ENCODE measurements around the gene RBM47.

DNA sequence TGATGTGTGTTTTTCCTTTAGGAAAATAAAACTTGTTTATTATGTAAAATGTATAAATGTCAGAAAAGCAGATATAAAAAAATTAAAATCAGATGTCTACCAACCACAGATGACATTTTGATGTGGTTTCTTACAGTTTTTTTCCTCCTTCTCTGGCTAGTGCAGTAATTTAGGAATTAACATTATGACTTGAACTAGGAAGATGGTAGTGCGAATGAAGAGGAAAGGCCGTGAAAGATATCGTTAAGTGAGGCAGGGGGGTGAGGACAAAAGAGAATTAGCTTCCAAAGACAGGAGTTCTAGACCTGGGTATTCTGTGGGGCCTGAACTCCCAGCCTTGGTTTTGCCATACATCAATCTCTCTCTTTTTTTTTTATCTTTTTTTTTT lies 98.0 kb downstream of the RBM47 start:
- TF ChIP-seq, protein P1, sequence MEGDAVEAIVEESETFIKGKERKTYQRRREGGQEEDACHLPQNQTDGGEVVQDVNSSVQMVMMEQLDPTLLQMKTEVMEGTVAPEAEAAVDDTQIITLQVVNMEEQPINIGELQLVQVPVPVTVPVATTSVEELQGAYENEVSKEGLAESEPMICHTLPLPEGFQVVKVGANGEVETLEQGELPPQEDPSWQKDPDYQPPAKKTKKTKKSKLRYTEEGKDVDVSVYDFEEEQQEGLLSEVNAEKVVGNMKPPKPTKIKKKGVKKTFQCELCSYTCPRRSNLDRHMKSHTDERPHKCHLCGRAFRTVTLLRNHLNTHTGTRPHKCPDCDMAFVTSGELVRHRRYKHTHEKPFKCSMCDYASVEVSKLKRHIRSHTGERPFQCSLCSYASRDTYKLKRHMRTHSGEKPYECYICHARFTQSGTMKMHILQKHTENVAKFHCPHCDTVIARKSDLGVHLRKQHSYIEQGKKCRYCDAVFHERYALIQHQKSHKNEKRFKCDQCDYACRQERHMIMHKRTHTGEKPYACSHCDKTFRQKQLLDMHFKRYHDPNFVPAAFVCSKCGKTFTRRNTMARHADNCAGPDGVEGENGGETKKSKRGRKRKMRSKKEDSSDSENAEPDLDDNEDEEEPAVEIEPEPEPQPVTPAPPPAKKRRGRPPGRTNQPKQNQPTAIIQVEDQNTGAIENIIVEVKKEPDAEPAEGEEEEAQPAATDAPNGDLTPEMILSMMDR (IDR thresholded peaks at IDR 0.05; ENCODE audit: insufficient read depth, low read length): no peak
- no peak for TF ChIP-seq POLR2AphosphoS5 (IDR thresholded peaks at IDR 0.05; ENCODE audit: low read depth)
- TF ChIP-seq, protein P2, sequence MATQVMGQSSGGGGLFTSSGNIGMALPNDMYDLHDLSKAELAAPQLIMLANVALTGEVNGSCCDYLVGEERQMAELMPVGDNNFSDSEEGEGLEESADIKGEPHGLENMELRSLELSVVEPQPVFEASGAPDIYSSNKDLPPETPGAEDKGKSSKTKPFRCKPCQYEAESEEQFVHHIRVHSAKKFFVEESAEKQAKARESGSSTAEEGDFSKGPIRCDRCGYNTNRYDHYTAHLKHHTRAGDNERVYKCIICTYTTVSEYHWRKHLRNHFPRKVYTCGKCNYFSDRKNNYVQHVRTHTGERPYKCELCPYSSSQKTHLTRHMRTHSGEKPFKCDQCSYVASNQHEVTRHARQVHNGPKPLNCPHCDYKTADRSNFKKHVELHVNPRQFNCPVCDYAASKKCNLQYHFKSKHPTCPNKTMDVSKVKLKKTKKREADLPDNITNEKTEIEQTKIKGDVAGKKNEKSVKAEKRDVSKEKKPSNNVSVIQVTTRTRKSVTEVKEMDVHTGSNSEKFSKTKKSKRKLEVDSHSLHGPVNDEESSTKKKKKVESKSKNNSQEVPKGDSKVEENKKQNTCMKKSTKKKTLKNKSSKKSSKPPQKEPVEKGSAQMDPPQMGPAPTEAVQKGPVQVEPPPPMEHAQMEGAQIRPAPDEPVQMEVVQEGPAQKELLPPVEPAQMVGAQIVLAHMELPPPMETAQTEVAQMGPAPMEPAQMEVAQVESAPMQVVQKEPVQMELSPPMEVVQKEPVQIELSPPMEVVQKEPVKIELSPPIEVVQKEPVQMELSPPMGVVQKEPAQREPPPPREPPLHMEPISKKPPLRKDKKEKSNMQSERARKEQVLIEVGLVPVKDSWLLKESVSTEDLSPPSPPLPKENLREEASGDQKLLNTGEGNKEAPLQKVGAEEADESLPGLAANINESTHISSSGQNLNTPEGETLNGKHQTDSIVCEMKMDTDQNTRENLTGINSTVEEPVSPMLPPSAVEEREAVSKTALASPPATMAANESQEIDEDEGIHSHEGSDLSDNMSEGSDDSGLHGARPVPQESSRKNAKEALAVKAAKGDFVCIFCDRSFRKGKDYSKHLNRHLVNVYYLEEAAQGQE (IDR thresholded peaks at IDR 0.05; ENCODE audit: insufficient replicate concordance, low read depth): no peak
- no peak for TF ChIP-seq SPI1 (IDR thresholded peaks at IDR 0.05; ENCODE audit: borderline replicate concordance, low read depth)
